GM19043 (cell line): ENCODE results near the gene TDRD7.
A peak's percentile ranks its signal among the peaks of the same experiment; 100 is the strongest.

Experiments
- ATAC-seq: cut with Tn5 transposase; IDR thresholded peaks from one replicate; pipeline ENCODE4 v1.9.1; 2021; ENCODE audit warnings: low read depth; ENCODE audit not compliant: unreplicated experiment

The TDRD7 gene

DNA sequence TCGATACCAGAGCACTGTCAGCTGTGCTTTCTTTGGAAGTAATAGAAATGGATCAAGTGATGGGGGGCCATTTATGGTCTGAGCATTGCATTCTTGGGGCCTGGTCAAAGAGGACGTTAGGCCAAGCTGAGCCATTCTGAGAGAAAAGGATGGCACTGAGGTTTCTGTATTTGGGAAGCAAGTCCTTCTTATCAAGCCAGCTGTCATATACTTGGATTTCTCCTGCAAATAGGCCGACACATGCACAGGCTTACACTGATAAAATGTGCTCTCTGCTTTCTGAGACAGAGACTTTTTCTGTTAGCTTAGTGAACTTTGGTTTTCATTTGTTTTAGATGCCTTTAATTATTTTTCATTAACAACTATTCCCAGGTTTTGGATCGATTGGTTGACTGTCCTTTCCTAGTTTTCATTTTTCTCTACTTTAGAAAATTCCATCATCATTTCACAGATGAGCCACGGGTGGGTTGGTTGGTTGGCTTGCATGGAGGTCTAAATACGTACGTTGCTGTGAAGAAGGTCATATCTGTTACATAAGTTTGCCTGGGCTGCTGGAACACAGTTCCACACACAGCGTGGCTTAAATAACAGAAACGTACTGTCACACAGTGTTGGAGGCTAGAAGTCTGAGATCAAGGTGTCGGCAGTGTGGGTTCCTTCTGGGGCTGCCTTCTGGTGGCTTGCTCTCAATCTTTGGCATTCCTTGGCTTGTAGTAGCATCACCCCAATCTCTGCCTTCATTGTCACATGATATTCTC lies 109.9 kb downstream of the TDRD7 start:
- no peak for ATAC-seq

DNA sequence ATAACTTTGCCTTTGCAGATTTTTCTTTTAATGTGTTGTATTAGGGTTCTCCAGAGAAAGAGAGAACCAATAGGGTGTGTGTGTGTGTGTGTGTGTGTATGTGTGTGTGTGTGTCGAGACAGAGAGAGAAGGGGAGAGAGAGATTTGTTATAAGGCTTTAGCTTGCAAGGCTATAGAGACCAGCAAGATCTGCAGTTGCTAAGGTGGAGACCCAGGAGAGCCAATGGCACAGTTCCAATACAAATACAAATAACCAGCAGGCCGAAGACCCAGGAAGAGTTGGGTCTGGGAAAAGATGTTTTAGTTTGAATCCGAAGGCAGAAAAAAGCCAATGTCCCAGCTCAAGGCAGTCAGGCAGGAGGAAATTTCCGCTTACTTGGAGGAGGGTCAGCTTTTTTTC lies 112.5 kb downstream of the TDRD7 start:
- no peak for ATAC-seq

GRCh38 chr9:97525451-97525850 lies 113.6 kb downstream of the TDRD7 start:
- no peak for ATAC-seq

GRCh38 chr9:97526895-97527575 lies 115.1 kb downstream of the TDRD7 start:
- no peak for ATAC-seq

- ATAC-seq, result no peak
Measured at GRCh38 chr9:97527626-97528528, 116.0 kb downstream of the TDRD7 start.

DNA sequence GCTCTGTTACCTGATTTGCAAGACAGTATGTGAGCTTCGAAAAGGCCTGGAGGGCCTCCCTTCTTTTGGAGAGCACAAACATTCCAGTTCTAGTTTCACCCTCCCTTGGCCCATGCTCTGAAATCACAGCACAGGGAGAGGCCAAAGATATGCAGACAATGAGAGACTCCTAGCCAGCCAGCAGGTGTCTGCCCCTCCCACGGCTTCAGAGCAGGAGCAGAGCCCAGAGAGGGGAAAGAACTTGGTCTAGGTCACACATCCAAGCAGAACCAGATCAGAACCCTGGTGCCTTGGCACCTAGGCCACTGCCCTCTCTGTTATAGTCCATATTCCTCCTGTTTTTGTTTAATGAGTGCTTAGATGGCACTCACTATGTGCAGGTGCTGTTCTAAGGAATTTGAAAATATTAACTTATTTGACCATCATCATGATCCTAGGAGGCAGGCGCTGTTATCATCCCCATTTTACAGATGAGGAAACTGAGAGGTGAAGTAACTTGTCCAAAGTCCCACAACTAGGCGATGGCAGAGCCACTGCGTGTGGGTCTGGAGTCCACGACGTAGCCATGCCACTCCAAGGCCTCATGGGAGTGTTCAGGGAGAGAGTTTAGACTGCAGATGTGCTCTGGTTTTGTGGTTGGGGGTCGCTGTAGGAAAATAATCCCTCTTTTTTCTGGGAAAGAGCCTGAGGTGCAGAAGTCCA lies 116.8 kb downstream of the TDRD7 start:
- no peak for ATAC-seq

DNA sequence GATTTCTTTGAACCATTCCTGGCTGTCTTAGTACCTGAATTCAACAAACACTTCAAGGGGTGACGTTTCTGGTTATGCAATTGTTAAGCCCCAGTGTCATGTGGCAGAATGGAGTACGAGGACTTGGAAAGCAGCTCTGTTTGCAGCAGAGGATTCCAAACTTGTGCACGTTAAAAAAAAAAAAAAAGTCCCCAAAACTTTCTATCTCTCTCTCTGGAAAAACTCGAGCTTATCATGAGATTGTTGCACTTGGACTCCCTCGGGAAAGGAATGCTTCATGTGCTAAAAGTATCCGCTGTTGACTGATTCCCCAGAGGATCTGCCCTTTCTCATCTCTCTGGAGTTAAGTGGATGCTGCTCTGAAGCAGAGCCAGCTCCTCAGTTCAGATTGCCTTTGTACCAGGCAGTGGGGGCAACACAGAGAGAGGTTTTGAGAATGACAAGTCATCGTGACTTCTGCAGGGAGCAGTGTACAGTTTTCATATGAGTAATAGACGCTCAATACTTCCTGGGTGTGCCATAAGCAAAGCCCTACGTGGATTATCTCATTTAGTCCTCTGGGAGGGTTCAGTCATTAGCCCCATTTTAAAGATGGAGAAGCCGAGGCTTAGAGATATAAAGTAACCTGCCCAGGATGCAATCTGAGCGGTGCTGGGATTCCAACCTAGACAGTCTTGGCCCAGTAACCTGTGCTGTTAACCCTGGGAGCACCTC lies 117.6 kb downstream of the TDRD7 start:
- peak; percentile 70 for ATAC-seq

DNA sequence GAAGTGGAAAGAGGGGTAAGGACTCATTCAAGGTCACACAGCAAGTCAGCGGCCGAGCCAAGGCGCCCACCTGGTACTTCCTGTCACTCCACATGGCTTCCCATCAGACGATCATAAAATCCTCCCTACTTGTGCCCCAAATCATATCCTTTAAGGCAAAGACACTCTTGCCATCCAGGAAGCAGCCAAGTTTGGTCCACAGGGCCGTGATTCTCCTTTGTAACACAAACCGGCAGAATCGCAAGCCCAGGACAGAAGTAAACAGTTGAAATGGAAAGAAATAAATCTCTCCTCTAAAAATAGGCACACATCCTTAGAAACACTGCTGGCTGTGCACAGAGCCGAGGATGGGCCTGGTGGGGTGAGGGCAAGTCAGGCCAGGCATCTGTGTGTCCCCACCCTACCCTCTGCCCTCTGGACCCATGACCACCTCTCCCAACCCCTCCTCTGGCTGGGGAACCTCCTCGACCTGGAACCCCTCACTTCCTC lies 120.0 kb downstream of the TDRD7 start:
- ATAC-seq, result no peak

DNA sequence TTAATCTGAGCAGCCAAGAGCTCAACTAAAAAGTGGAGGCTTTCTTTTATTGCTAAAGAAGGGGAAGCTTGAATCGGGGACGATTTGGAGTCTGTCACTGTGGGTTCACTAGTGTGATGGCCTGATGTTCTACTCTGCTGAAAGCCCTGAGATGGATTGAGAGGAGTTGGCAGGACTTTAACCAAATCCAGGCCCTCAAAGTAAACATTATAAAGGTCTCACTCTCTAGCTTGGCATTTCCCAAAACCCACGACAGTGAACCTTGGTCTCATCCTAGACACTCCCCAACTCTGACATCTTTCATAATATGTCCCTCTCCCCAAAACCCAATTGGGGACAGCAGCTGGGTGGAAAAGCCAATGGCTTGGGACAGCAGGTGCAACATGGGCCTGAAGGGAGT lies 122.3 kb downstream of the TDRD7 start:
- ATAC-seq, result no peak

- no peak for ATAC-seq
Measured at GRCh38 chr9:97534961-97535594, 123.2 kb downstream of the TDRD7 start.

GRCh38 chr9:97535771-97536170 lies 123.9 kb downstream of the TDRD7 start:
- ATAC-seq, result no peak

DNA sequence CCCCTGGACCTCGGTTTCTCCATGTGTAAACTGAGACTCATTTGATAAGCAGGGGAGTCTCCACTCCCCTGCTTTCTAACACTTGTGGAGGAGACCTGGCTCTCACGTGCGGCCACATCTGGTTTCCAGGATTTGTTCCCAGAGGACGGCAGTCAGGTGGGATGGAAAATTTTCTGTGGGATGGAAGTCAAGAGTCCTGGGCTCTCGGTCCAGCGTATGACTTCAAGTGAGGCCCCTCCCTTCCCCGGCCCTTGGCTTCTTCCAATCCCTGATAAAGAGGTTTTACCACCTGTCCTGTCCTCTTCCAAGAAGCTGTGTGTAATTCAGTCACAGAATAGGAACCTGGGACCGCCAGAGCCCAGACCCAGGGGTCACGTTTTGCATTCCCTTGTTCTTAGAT lies 124.6 kb downstream of the TDRD7 start:
- no peak for ATAC-seq

DNA sequence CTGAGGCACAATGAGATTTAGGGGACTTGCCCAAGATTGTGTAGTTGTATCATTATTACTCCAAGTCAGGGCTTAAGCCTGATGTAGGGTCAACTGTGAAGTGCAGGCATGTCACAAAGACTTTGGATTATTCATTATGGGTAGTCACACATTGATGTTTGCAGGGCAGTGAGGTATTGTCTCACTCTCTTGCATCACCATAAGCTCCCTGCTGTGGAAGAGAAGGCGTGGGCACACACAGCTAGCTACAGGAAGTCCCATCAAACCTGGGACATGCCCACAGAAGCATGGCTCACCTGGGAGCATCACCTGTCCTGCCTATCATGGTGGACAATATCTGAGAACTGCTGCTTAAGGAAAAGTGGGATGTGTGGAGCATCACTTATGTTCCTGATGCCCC lies 131.7 kb downstream of the TDRD7 start:
- no peak for ATAC-seq

DNA sequence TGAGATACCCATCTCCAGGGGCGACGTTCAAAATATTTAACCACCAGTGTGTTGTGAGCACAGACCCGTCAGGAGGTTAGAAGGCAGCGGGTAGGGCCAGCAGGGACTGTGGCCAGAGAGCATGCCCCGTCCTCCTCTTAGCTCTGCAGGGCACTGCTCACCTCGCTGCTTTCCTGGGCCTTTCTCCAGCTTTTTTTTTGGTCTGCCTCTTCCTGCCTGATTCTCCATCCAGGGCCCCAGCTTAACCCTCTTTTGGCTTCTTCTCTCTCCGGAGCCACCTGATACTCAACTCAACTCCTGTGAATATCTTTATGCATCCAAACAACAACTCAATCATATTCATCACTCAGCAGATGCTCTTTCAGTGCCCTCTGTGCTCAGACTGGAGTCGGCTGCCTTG lies 133.6 kb downstream of the TDRD7 start:
- no peak for ATAC-seq
